PFSK-1 (cell line): ENCODE measurements around the gene ALDH3B1.

Source experiments
- POLR2AphosphoS5 ChIP-seq: IDR thresholded peaks from 2 replicates; pipeline ENCODE4 v1.6.1; 2012; ENCODE audit warnings: low read depth, mild to moderate bottlenecking, control low read depth, low read length, moderate library complexity
- SIN3A ChIP-seq: IDR thresholded peaks from 2 replicates; pipeline ENCODE4 v1.6.1; 2012; ENCODE audit warnings: mild to moderate bottlenecking, low read length, moderate library complexity, borderline replicate concordance; ENCODE audit not compliant: insufficient read depth
- TAF1 ChIP-seq: IDR thresholded peaks from 2 replicates; pipeline ENCODE4 v1.6.1; 2012; ENCODE audit warnings: low read length, control low read depth, borderline replicate concordance; ENCODE audit not compliant: insufficient read depth
- TF ChIP-seq, protein P1 (sequence below), 2 experiments: IDR thresholded peaks; 2 replicates each; pipeline versions ENCODE4 v1.6.1 to v1.8.0; 2011 to 2012; ENCODE audit warnings: low read depth in 2 of 2, low read length in 2 of 2, control low read depth in 1 of 2, inconsistent platforms in 1 of 2, mild to moderate bottlenecking in 1 of 2, moderate library complexity in 1 of 2; ENCODE audit not compliant: insufficient read depth in 1 of 2

DNA sequence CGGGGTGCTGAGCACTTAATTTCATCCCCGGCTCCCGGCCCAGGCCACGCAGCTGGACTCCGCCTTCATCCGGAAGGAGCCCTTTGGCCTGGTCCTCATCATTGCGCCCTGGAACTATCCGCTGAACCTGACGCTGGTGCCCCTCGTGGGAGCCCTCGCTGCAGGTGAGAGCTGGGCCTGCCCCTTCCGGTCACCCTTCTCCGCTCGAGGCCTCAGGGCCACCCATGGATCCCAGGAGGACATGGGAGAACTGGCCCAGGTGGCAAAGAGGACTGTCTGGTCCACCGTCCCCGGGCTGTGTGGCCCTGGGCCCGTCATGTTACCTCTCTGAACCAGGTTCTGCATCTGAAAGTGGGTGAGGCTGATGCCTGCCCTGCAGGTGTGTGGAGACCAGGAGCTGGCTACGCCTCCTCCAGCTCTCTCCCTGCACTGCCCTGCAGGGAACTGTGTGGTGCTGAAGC is 8.6 kb downstream of the ALDH3B1 start:
- no peak for TF ChIP-seq POLR2AphosphoS5
- TF ChIP-seq, protein P1, sequence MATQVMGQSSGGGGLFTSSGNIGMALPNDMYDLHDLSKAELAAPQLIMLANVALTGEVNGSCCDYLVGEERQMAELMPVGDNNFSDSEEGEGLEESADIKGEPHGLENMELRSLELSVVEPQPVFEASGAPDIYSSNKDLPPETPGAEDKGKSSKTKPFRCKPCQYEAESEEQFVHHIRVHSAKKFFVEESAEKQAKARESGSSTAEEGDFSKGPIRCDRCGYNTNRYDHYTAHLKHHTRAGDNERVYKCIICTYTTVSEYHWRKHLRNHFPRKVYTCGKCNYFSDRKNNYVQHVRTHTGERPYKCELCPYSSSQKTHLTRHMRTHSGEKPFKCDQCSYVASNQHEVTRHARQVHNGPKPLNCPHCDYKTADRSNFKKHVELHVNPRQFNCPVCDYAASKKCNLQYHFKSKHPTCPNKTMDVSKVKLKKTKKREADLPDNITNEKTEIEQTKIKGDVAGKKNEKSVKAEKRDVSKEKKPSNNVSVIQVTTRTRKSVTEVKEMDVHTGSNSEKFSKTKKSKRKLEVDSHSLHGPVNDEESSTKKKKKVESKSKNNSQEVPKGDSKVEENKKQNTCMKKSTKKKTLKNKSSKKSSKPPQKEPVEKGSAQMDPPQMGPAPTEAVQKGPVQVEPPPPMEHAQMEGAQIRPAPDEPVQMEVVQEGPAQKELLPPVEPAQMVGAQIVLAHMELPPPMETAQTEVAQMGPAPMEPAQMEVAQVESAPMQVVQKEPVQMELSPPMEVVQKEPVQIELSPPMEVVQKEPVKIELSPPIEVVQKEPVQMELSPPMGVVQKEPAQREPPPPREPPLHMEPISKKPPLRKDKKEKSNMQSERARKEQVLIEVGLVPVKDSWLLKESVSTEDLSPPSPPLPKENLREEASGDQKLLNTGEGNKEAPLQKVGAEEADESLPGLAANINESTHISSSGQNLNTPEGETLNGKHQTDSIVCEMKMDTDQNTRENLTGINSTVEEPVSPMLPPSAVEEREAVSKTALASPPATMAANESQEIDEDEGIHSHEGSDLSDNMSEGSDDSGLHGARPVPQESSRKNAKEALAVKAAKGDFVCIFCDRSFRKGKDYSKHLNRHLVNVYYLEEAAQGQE (IDR thresholded peaks at IDR 0.05; ENCODE audit: insufficient read depth in 1 of 2, low read depth in 2 of 2, low read length in 2 of 2): no peak
- TF ChIP-seq TAF1: no peak
- TF ChIP-seq SIN3A: no peak
